ENCODE results near the gene PRICKLE4.

GRCh38 chr6:41735427-41736185 lies 45.0 kb upstream of the PRICKLE4 start, which contains the start of gene TFEB:
- TF ChIP-seq CTCF (IDR thresholded peaks at IDR 0.05) (peak; percentile 93 to 99 (median 99)), POLR2A (IDR thresholded peaks at IDR 0.05) (peak; percentile 89 to 90)

All from tibial nerve (tissue), 3 donors.